H9 (cell line): ENCODE results near the gene AGPAT1. TPM values are rescaled to one million over a fixed set of nuclear protein-coding genes. Genes with fewer than 3 reads are reported as not detected.

Experiments
- DNase-seq: peaks from one replicate; pipeline ENCODE4 v3.0.0-alpha.2; 2017
- H2AFZ ChIP-seq: one replicate; pipeline ENCODE4 v1.6.1; 2013; ENCODE audit warnings: mild to moderate bottlenecking, low read length, control low read depth, moderate library complexity
- H2AK5ac ChIP-seq: 2 replicates; pipeline ENCODE4 v1.6.1; 2013; ENCODE audit warnings: low read length, control low read depth, mixed read lengths; ENCODE audit not compliant: insufficient read length
- H2BK120ac ChIP-seq: one replicate; pipeline ENCODE4 v1.6.1; 2013; ENCODE audit warnings: low read depth, mild to moderate bottlenecking, low read length, control low read depth, inconsistent platforms; ENCODE audit not compliant: poor library complexity, severe bottlenecking
- H2BK12ac ChIP-seq: 2 replicates; pipeline ENCODE4 v1.6.1; 2013; ENCODE audit warnings: low read length, control low read depth, mixed read lengths, low read depth; ENCODE audit not compliant: insufficient read length
- H2BK15ac ChIP-seq: 2 replicates; pipeline ENCODE4 v1.6.1; 2013; ENCODE audit warnings: low read depth, low read length, control low read depth
- H2BK20ac ChIP-seq: one replicate; pipeline ENCODE4 v1.6.1; 2013; ENCODE audit warnings: low read depth, mild to moderate bottlenecking, low read length, control low read depth, inconsistent platforms; ENCODE audit not compliant: poor library complexity, severe bottlenecking
- H2BK5ac ChIP-seq: 2 replicates; pipeline ENCODE4 v1.6.1; 2013; ENCODE audit warnings: low read length, control low read depth, mixed read lengths; ENCODE audit not compliant: insufficient read length
- H3K14ac ChIP-seq: 2 replicates; pipeline ENCODE4 v1.6.1; 2013; ENCODE audit warnings: low read length, control low read depth; ENCODE audit not compliant: insufficient read depth
- H3K18ac ChIP-seq: 2 replicates; pipeline ENCODE4 v1.6.1; 2013; ENCODE audit warnings: low read depth, mild to moderate bottlenecking, mixed read lengths, low read length, control low read depth; ENCODE audit not compliant: insufficient read length
- H3K23ac ChIP-seq: 2 replicates; pipeline ENCODE4 v1.6.1; 2013; ENCODE audit warnings: low read length, control low read depth, mixed read lengths, low read depth; ENCODE audit not compliant: insufficient read length
- H3K23me2 ChIP-seq: 2 replicates; pipeline ENCODE4 v1.6.1; 2013; ENCODE audit warnings: low read depth, mild to moderate bottlenecking, mixed read lengths, low read length, control low read depth; ENCODE audit not compliant: insufficient read length, poor library complexity, severe bottlenecking
- H3K27ac ChIP-seq: 2 replicates; pipeline ENCODE4 v1.5.1; 2013; ENCODE audit warnings: low read length, control low read depth, mixed read lengths, low read depth; ENCODE audit not compliant: insufficient read length
- H3K27me3 ChIP-seq: 2 replicates; pipeline ENCODE4 v1.6.1; 2013; ENCODE audit warnings: low read length, control low read depth, inconsistent platforms; ENCODE audit not compliant: insufficient read depth
- H3K4ac ChIP-seq: 2 replicates; pipeline ENCODE4 v1.6.1; 2013; ENCODE audit warnings: low read depth, mild to moderate bottlenecking, control low read depth, inconsistent platforms, low read length, moderate library complexity
- H3K4me1 ChIP-seq: 2 replicates; pipeline ENCODE4 v1.6.1; 2013; ENCODE audit warnings: low read length, control low read depth, inconsistent platforms; ENCODE audit not compliant: insufficient read depth
- H3K4me2 ChIP-seq: 2 replicates; pipeline ENCODE4 v1.6.1; 2013; ENCODE audit warnings: low read length, control low read depth, mixed read lengths; ENCODE audit not compliant: insufficient read length, insufficient read depth
- H3K56ac ChIP-seq: 2 replicates; pipeline ENCODE4 v1.6.1; 2013; ENCODE audit warnings: low read depth, mild to moderate bottlenecking, mixed read lengths, low read length, control low read depth; ENCODE audit not compliant: insufficient read length
- H3K79me1 ChIP-seq: 2 replicates; pipeline ENCODE4 v1.6.1; 2013; ENCODE audit warnings: low read depth, mild to moderate bottlenecking, moderate library complexity, low read length, control low read depth, inconsistent platforms; ENCODE audit not compliant: insufficient read depth, poor library complexity, severe bottlenecking
- H3K79me2 ChIP-seq: 2 replicates; pipeline ENCODE4 v1.6.1; 2013; ENCODE audit warnings: low read length, control low read depth, inconsistent platforms; ENCODE audit not compliant: insufficient read depth
- H3K9ac ChIP-seq: 2 replicates; pipeline ENCODE4 v1.6.1; 2013; ENCODE audit warnings: low read length, control low read depth, mixed read lengths; ENCODE audit not compliant: insufficient read length; ENCODE audit errors: extremely low read depth
- H3K9me3 ChIP-seq: one replicate; pipeline ENCODE4 v1.6.1; 2013; ENCODE audit warnings: low read depth, low read length, inconsistent platforms; ENCODE audit not compliant: control insufficient read depth
- H3T11ph ChIP-seq: one replicate; pipeline ENCODE4 v1.6.1; 2013; ENCODE audit warnings: mild to moderate bottlenecking, low read length, control low read depth, inconsistent platforms
- H4K20me1 ChIP-seq: one replicate; pipeline ENCODE4 v1.6.1; 2013; ENCODE audit not compliant: control insufficient read depth, insufficient read length, insufficient read depth
- H4K5ac ChIP-seq: 2 replicates; pipeline ENCODE4 v1.6.1; 2013; ENCODE audit warnings: low read depth, mild to moderate bottlenecking, mixed read lengths, low read length, control low read depth; ENCODE audit not compliant: insufficient read length
- H4K8ac ChIP-seq: replicated peaks from 2 replicates; pipeline ENCODE4 v1.6.1; 2013; ENCODE audit warnings: low read length, control low read depth, mixed read lengths, low read depth; ENCODE audit not compliant: insufficient read length
- H4K91ac ChIP-seq: 2 replicates; pipeline ENCODE4 v1.6.1; 2013; ENCODE audit warnings: low read depth, mild to moderate bottlenecking, moderate library complexity, mixed read lengths, low read length, control low read depth; ENCODE audit not compliant: insufficient read length
- H3K27ac Mint-ChIP-seq, 3 experiments: 2 replicates in 2 of 3; 3 replicates in 1 of 3; pipeline ENCODE4 v1.8.0; 2020 to 2021; ENCODE audit warnings: mixed read lengths in 3 of 3, mild to moderate bottlenecking in 1 of 3, moderate library complexity in 1 of 3
- H3K27me3 Mint-ChIP-seq: 2 replicates; pipeline ENCODE4 v1.8.0; 2021; ENCODE audit warnings: low read depth, mild to moderate bottlenecking, moderate library complexity, mixed read lengths
- H3K36me3 Mint-ChIP-seq, 3 experiments: 2 replicates in 2 of 3; 3 replicates in 1 of 3; pipeline ENCODE4 v1.8.0; 2020 to 2021; ENCODE audit warnings: low read depth in 3 of 3, mixed read lengths in 3 of 3; ENCODE audit not compliant: insufficient read depth in 1 of 3
- H3K4me1 Mint-ChIP-seq, 2 experiments: 2 replicates each; pipeline ENCODE4 v1.8.0; 2020; ENCODE audit warnings: mixed read lengths in 2 of 2
- H3K4me3 Mint-ChIP-seq, 2 experiments: 2 replicates in 1 of 2; 3 replicates in 1 of 2; pipeline ENCODE4 v1.8.0; 2020 to 2021; ENCODE audit warnings: mild to moderate bottlenecking in 2 of 2, mixed read lengths in 2 of 2, moderate library complexity in 1 of 2
- H3K9me3 Mint-ChIP-seq, 2 experiments: 2 replicates in 1 of 2; 3 replicates in 1 of 2; pipeline ENCODE4 v1.8.0; 2020; ENCODE audit warnings: mild to moderate bottlenecking in 2 of 2, mixed read lengths in 2 of 2, moderate library complexity in 1 of 2
- CTCF ChIP-seq: fragments of 200-600 bp; sonication (generic); conservative IDR thresholded peaks from 3 replicates; pipeline ENCODE4 v1.8.0; 2021; ENCODE audit warnings: antibody characterized with exemption, mild to moderate bottlenecking
- WGBS: extraction: QIAGEN DNeasy Blood & Tissue Kit; methylation state at CpG from one replicate; pipeline ENCODE4 v1.1.7; 2013; ENCODE audit warnings: missing lambda C conversion rate, low lambda C conversion rate, mixed read lengths; ENCODE audit not compliant: insufficient read length; ENCODE audit errors: extremely low coverage; 5-methylcytosine and 5-hydroxymethylcytosine counted together
- total RNA-seq: library from RNA; stranded (reverse); gene quantifications from 2 replicates; pipeline ENCODE4 v1.2.1, GENCODE V29; 2021

The AGPAT1 gene
- total RNA-seq, 1 experiment from 2014 or later, result 89.5 TPM

GRCh38 chr6:32177788-32178546, 2.1 kb upstream of the AGPAT1 start, which contains the start of gene RNF5:
TSS of gene RNF5 (plus strand) at chr6:32178405. CDS start at chr6:32178512, 107 bp downstream.
- TF ChIP-seq CTCF, result no peak
- H3T11ph ChIP-seq, result no peak within 1 kb of the TSS

More at GRCh38 chr6:32177788-32178546, 2.1 kb upstream of the AGPAT1 start, which contains the start of gene RNF5:
- Histone ChIP-seq H2BK15ac (no peak within 1 kb of the TSS), H3K79me1 (no peaks in the 10 kb centered on the region), H3K9me3 (no peaks in the 10 kb centered on the region), H3K79me2 (peaks cover 20% of the 10 kb centered on the region; the same call in 1 of the 2 replicates), H3K23ac (no peak within 1 kb of the TSS), H3K4ac (peak within 1 kb of the TSS; percentile 43; the same call in 1 of the 2 replicates), H3K9ac (peak within 1 kb of the TSS; percentile 83), H2BK5ac (no peak within 1 kb of the TSS), H4K5ac (peak within 1 kb of the TSS; percentile 28), H4K91ac (no peak within 1 kb of the TSS), H2BK20ac (no peak within 1 kb of the TSS), H2AK5ac (no peak within 1 kb of the TSS), H2AFZ (no peak within 1 kb of the TSS), H3K27me3 (no peaks in the 10 kb centered on the region), H3K23me2 (peaks cover 22% of the 10 kb centered on the region), H4K8ac (no peak within 1 kb of the TSS), H3K4me2 (peak within 1 kb of the TSS; percentile 83), H3K27ac (peak within 1 kb of the TSS; percentile 68), H3K4me1 (peaks cover 7% of the 10 kb centered on the region), H3K56ac (no peak within 1 kb of the TSS), H2BK120ac (peak within 1 kb of the TSS; percentile 93), H3K14ac (peak within 1 kb of the TSS; percentile 86; the same call in 1 of the 2 replicates), H4K20me1 (no peaks in the 10 kb centered on the region), H3K18ac (peak within 1 kb of the TSS; percentile 90), H2BK12ac (no peak within 1 kb of the TSS)
- Mint-ChIP-seq H3K27ac (peak within 1 kb of the TSS; percentile 98), H3K36me3 (peaks cover 22 to 43% (median 42%) of the 10 kb centered on the region in 3 experiments), H3K4me1 (peaks cover 42 to 43% of the 10 kb centered on the region in 2 experiments), H3K9me3 (no peaks in the 10 kb centered on the region; a peak in 1 of 5 replicates), H3K4me3 (peak within 1 kb of the TSS; percentile 83 to 86), H3K27me3 (no peaks in the 10 kb centered on the region; the same call in 1 of the 2 replicates)
- no CpG with 5 or more reads among the region's 33 CpGs for WGBS
- peak; percentile 98 for DNase-seq
